HG02973 (cell line): ENCODE measurements around the gene FNIP2.
"Not testable (repeated sequence)": the region's sequence is repeated elsewhere in the genome, so short reads cannot be mapped to it uniquely, and the experiment has no call there.

Experiments
- ATAC-seq: cut with Tn5 transposase; IDR thresholded peaks from one replicate; pipeline ENCODE4 v1.9.1; 2021; ENCODE audit warnings: moderate library complexity; ENCODE audit not compliant: unreplicated experiment

Gene FNIP2

GRCh38 chr4:158865520-158866177, 96.8 kb downstream of the FNIP2 start:
- ATAC-seq, result no peak

- ATAC-seq, result no peak
Observed at GRCh38 chr4:158869001-158869400, 100.2 kb downstream of the FNIP2 start.

GRCh38 chr4:158869761-158870160, 100.9 kb downstream of the FNIP2 start:
- no peak for ATAC-seq

- no peak for ATAC-seq
Observed at GRCh38 chr4:158870282-158870625, 101.4 kb downstream of the FNIP2 start.

- no peak for ATAC-seq
Observed at GRCh38 chr4:158870626-158871334, 102.0 kb downstream of the FNIP2 start.

- ATAC-seq, result no peak
Observed at GRCh38 chr4:158871335-158871724, 102.5 kb downstream of the FNIP2 start.

GRCh38 chr4:158873795-158874401, 105.1 kb downstream of the FNIP2 start:
- no peak for ATAC-seq

- ATAC-seq, result no peak
Observed at GRCh38 chr4:158875026-158875425, 106.2 kb downstream of the FNIP2 start.

- ATAC-seq, result no peak
Observed at GRCh38 chr4:158875455-158875854, 106.6 kb downstream of the FNIP2 start.

- no peak for ATAC-seq
Observed at GRCh38 chr4:158877069-158877468, 108.2 kb downstream of the FNIP2 start.

- not testable (repeated sequence) for ATAC-seq
Observed at GRCh38 chr4:158882142-158882541, 113.3 kb downstream of the FNIP2 start.

- no peak for ATAC-seq
Observed at GRCh38 chr4:158884280-158884679, 115.5 kb downstream of the FNIP2 start.

- no peak for ATAC-seq
Observed at GRCh38 chr4:158885564-158885963, 116.7 kb downstream of the FNIP2 start.

GRCh38 chr4:158890294-158890693, 121.5 kb downstream of the FNIP2 start:
- no peak for ATAC-seq

GRCh38 chr4:158891256-158891655, 122.4 kb downstream of the FNIP2 start:
- no peak for ATAC-seq

- ATAC-seq, result no peak
Observed at GRCh38 chr4:158894826-158895225, 126.0 kb downstream of the FNIP2 start.

- no peak for ATAC-seq
Observed at GRCh38 chr4:158895797-158896576, 127.2 kb downstream of the FNIP2 start.

- not testable (repeated sequence) for ATAC-seq
Observed at GRCh38 chr4:158896577-158897238, 127.9 kb downstream of the FNIP2 start.

GRCh38 chr4:158900408-158900807, 131.6 kb downstream of the FNIP2 start:
- not testable (repeated sequence) for ATAC-seq

GRCh38 chr4:158902280-158903078, 133.7 kb downstream of the FNIP2 start:
- not testable (repeated sequence) for ATAC-seq
